ENCODE data around the gene ANKIB1. TPM values are rescaled to one million over a fixed set of nuclear protein-coding genes. Genes with fewer than 3 reads are reported as not detected.

Gene ANKIB1
- total RNA-seq, 2 donors from 2014 or later, result 38.9 to 41.5 TPM

DNA sequence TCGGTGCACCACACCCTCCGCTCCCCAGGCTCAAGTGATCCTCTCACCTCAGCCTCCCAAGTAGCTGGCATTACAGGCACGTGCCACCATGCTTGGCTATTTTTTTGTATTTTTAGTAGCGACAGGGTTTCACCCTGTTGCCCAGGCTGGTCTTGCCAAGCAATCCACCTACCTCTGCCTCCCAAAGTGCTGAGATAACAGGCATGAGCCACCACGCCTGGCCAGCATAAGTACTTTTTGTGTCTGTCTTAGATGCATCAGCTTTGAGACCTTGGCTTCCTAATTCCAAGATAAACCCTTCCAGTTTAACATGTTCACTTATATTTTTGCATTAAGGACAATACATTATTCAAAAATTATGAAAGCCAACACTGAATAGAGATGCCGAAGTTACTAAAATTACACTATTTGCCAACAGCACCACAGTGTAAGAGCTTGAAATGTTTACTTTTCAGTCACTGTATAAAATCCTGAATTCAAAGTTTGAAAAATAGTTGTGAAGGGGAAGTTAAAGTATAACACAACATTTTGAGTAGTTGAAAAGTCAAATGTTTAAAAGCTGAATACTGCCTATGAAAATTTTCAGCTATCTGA, 36.5 kb downstream of the ANKIB1 start:
- no peaks in the 10 kb centered on the region for H3K9me3 ChIP-seq

DNA sequence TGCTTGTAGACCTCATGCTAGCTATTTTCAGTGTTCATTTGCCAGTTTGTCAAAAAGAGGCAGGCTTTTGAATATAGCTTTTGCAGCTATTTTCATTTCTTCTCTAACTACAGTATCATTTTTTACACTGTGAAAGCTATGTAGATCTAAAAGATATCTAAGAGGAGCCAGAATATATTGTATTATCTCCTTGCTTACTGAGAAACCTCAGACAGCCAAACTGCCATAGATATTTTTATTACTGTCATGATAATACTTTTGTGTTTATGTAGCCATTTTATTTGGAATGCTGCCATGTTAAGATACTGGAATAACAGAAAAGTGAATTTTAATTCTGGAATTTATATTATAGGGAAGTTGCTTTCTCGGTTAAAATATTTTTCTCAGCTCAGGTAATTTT, 37.2 kb downstream of the ANKIB1 start:
- H3K4me3 ChIP-seq, result no peak overlapping the region
- H3K4me1 ChIP-seq, result no peaks in the 10 kb centered on the region
- no peaks in the 10 kb centered on the region for H3K9me3 ChIP-seq
- no peaks in the 10 kb centered on the region for H3K36me3 ChIP-seq
- H3K27ac ChIP-seq, result no peak overlapping the region
- TF ChIP-seq, protein P1, sequence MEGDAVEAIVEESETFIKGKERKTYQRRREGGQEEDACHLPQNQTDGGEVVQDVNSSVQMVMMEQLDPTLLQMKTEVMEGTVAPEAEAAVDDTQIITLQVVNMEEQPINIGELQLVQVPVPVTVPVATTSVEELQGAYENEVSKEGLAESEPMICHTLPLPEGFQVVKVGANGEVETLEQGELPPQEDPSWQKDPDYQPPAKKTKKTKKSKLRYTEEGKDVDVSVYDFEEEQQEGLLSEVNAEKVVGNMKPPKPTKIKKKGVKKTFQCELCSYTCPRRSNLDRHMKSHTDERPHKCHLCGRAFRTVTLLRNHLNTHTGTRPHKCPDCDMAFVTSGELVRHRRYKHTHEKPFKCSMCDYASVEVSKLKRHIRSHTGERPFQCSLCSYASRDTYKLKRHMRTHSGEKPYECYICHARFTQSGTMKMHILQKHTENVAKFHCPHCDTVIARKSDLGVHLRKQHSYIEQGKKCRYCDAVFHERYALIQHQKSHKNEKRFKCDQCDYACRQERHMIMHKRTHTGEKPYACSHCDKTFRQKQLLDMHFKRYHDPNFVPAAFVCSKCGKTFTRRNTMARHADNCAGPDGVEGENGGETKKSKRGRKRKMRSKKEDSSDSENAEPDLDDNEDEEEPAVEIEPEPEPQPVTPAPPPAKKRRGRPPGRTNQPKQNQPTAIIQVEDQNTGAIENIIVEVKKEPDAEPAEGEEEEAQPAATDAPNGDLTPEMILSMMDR (IDR thresholded peaks at IDR 0.05), result no peak
- intact Hi-C loops (cut with DNase I), result no loop called here
- no peak for DNase-seq
- no peaks in the 10 kb centered on the region for H3K27me3 ChIP-seq
- H3K9ac ChIP-seq (ENCODE audit: low read depth in 2 of 2, low read length in 2 of 2), result no peak overlapping the region

More for the DNA sequence above, 36.5 kb downstream of the ANKIB1 start:
- Histone ChIP-seq H3K36me3 (no peaks in the 10 kb centered on the region), H3K4me3 (no peak overlapping the region), H3K4me1 (no peaks in the 10 kb centered on the region), H3K9ac (ENCODE audit: low read depth in 2 of 2, low read length in 2 of 2) (no peak overlapping the region), H3K27ac (no peak overlapping the region), H3K27me3 (no peaks in the 10 kb centered on the region)
- TF ChIP-seq, protein P1 (IDR thresholded peaks at IDR 0.05), result no peak
- intact Hi-C loops (cut with DNase I), result no loop called here
- no peak for DNase-seq

DNA sequence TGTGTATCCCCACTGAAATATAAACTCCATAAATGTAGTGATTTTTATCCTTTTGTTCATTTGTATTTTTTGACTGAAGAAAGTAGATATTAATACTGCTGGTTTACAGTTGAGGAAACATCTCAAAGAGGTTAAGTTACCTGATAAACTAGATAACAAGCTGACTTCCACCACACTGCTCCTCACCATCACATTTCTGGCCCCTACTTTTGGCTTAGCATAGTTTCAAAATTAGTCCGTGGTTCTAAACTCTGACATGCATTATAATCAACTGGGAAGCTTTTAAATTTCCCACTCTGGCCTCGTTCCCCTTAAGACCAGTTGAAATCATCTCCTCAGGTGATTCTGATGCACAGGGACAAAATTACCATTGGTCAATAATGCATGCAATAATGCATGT, 43.5 kb downstream of the ANKIB1 start:
- intact Hi-C loops (cut with DNase I), result no loop called here
- no peak for DNase-seq

DNA sequence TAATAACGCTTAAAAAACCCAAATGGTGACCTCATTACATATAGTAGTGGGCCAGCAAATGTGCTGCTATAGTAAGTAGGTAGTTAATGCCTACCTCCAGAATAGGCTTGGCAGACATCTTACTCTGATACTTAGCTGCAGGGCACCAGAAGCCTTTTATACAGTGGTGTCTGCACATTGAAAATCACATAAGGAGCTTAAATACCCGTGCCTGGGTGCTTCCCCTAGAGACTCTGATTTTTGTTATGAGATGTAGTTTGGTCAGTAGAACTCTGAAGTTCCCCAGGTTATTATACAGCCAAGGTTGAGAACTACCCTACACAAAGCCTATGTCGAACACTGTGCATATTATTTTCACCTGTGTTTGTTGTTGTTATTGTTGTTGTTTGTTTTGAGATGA, 47.2 kb downstream of the ANKIB1 start:
- DNase-seq, result no peak
- Histone ChIP-seq H3K27me3 (no peaks in the 10 kb centered on the region), H3K4me1 (no peaks in the 10 kb centered on the region), H3K27ac (no peak overlapping the region), H3K36me3 (no peaks in the 10 kb centered on the region), H3K9ac (ENCODE audit: low read depth in 2 of 2, low read length in 2 of 2) (no peak overlapping the region), H3K9me3 (no peaks in the 10 kb centered on the region), H3K4me3 (no peak overlapping the region)
- TF ChIP-seq, protein P1 (IDR thresholded peaks at IDR 0.05), result no peak
- intact Hi-C loops (cut with DNase I), result no loop called here

More for the DNA sequence above, 43.5 kb downstream of the ANKIB1 start:
- Histone ChIP-seq H3K36me3 (no peaks in the 10 kb centered on the region), H3K4me3 (no peak overlapping the region), H3K9me3 (no peaks in the 10 kb centered on the region), H3K9ac (ENCODE audit: low read depth in 2 of 2, low read length in 2 of 2) (no peak overlapping the region), H3K4me1 (no peaks in the 10 kb centered on the region), H3K27ac (no peak overlapping the region), H3K27me3 (no peaks in the 10 kb centered on the region)
- TF ChIP-seq, protein P1 (IDR thresholded peaks at IDR 0.05), result no peak

DNA sequence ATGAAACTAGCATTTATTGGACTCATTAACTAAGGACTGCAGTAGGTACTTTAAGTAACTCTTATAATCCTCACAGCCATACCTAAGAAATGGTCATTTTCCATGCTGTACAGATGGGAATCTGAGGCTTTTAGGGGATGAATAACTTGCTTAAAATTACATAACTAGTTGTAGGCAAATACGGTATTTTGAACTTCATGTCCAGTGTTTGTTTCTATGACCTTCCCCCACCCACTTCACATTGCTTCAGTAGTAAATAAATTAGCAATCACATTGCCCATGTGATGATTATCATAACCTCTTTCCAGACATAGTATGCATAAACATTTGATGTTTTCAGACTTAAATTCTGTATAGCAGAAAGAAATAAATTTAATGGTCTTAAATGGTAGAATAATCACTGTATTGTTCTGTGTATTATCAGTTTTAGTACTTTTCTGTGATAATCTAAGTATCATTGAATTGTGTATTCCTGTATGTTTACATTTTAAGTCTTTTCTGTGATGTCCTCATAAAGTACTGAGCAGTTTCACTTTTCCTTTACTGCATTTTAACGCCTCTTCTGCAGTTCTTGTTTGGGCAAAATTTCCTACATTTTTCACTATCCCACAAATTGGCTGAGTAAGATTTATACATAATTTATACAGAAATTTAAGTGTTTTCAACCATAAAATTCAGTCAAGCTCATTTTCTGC, 48.3 kb downstream of the ANKIB1 start:
- DNase-seq, result no peak
- Histone ChIP-seq H3K4me1 (no peaks in the 10 kb centered on the region), H3K9me3 (no peaks in the 10 kb centered on the region), H3K9ac (ENCODE audit: low read depth in 2 of 2, low read length in 2 of 2) (no peak overlapping the region), H3K36me3 (no peaks in the 10 kb centered on the region), H3K4me3 (no peak overlapping the region), H3K27me3 (no peaks in the 10 kb centered on the region), H3K27ac (no peak overlapping the region)
- intact Hi-C loops (cut with DNase I), result no loop called here
- TF ChIP-seq, protein P1 (IDR thresholded peaks at IDR 0.05), result no peak

All from colonic mucosa (tissue), 4 donors.